Measurements from ENCODE around the gene ESR2. TPM values are rescaled to one million over a fixed set of nuclear protein-coding genes. Genes with fewer than 3 reads are reported as not detected.

ESR2 gene
- total and polyA plus RNA-seq, 2 experiments from 2014 or later = 1.00 TPM; not detected in 1

DNA sequence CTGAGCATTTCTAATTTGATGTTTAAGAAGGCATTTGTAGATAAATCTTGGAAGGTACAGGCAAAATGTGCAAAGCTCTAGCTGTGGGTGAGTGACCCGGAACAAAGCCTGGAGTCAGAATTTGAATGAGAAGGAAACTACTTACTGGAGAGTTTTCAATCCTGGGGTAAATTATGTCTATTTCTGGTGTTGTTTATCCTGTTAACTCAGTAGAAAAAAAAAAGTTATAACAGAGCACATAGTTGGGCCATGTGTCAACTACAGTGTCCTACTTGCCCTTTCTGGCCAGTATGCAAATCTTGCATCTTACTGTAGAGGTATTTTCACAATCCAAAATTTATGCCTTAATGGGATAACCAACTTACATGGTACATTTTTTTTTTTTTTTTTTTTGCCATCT lies 259.0 kb downstream of the ESR2 start:
- no peak for DNase-seq (ENCODE audit: low spot score)

More for the DNA sequence above, 259.0 kb downstream of the ESR2 start:
- no peaks in the 10 kb centered on the region for H4K20me1 ChIP-seq (ENCODE audit: insufficient read depth, poor library complexity, severe bottlenecking)
- H3K4me2 ChIP-seq = no peak overlapping the region
- no peaks in the 10 kb centered on the region for H3K4me1 ChIP-seq (ENCODE audit: insufficient read depth)
- TF ChIP-seq EZH2phosphoT487 (IDR thresholded peaks at IDR 0.05; ENCODE audit: low read depth, severe bottlenecking, unreplicated experiment) (no peak), EZH2 (IDR thresholded peaks at IDR 0.05; ENCODE audit: borderline replicate concordance) (no peak)
- TF ChIP-seq, protein P1, sequence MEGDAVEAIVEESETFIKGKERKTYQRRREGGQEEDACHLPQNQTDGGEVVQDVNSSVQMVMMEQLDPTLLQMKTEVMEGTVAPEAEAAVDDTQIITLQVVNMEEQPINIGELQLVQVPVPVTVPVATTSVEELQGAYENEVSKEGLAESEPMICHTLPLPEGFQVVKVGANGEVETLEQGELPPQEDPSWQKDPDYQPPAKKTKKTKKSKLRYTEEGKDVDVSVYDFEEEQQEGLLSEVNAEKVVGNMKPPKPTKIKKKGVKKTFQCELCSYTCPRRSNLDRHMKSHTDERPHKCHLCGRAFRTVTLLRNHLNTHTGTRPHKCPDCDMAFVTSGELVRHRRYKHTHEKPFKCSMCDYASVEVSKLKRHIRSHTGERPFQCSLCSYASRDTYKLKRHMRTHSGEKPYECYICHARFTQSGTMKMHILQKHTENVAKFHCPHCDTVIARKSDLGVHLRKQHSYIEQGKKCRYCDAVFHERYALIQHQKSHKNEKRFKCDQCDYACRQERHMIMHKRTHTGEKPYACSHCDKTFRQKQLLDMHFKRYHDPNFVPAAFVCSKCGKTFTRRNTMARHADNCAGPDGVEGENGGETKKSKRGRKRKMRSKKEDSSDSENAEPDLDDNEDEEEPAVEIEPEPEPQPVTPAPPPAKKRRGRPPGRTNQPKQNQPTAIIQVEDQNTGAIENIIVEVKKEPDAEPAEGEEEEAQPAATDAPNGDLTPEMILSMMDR (IDR thresholded peaks at IDR 0.05; ENCODE audit: poor library complexity) = no peak
- H3K4me3 ChIP-seq = no peak overlapping the region
- no peaks in the 10 kb centered on the region for H3K9me3 ChIP-seq (ENCODE audit: low read depth)
- H3K27me3 ChIP-seq = no peaks in the 10 kb centered on the region
- no peaks in the 10 kb centered on the region for H3K36me3 ChIP-seq (replicated peaks; ENCODE audit: insufficient read depth, low read depth)
- WGBS (ENCODE audit: low lambda C conversion rate, missing lambda C conversion rate) = 92% methylated on average over 1 of the region's 1 CpG
- no peaks in the 10 kb centered on the region for H3K9me2 ChIP-seq (replicated peaks; ENCODE audit: insufficient read depth)
- no peak overlapping the region for H3K27ac ChIP-seq
- no peak overlapping the region for H2AFZ ChIP-seq
- H3K79me2 ChIP-seq = no peaks in the 10 kb centered on the region

MicroRNA genes within 50 kb of the gene (microRNA counts, 767-probe panel; counts per million panel counts)
- microRNA hsa-miR-548h-5p = not detected

Small RNAs within 50 kb of the gene (microRNA-seq; reads per million reads assigned to microRNA genes)
- not detected for gene MIR548H1

Small RNAs within 50 kb of the gene (small RNA-seq; reads per million reads assigned to genes)
- not detected for gene MIR548H1

Other genes with a start within 250 kb of the ESR2 start
- 19.5 and 29.5 TPM in 2 replicates for gene MTHFD1, start 94.0 kb upstream of the ESR2 start, total RNA-seq
- gene MTHFD1, start 94.0 kb upstream of the ESR2 start, polyA plus RNA-seq = 24.4 and 31.9 TPM in 2 replicates
- gene AKAP5, start 171.1 kb upstream of the ESR2 start, total RNA-seq = 7.8 and 9.4 TPM in 2 replicates
- 0.60 and 1.4 TPM in 2 replicates for gene AKAP5, start 171.1 kb upstream of the ESR2 start, polyA plus RNA-seq
- 7.2 and 8.4 TPM in 2 replicates for gene ZBTB25, start 209.5 kb upstream of the ESR2 start, total RNA-seq
- 7.0 and 8.4 TPM in 2 replicates for gene ZBTB25, start 209.5 kb upstream of the ESR2 start, polyA plus RNA-seq
- gene ZBTB1, start 210.4 kb upstream of the ESR2 start, total RNA-seq = 60.4 and 65.3 TPM in 2 replicates
- 23.6 and 30.3 TPM in 2 replicates for gene ZBTB1, start 210.4 kb upstream of the ESR2 start, polyA plus RNA-seq
- 0.93 and 3.3 TPM in 2 replicates for gene HSPA2, start 246.4 kb upstream of the ESR2 start, total RNA-seq
- gene HSPA2, start 246.4 kb upstream of the ESR2 start, polyA plus RNA-seq = 2.9 and 5.0 TPM in 2 replicates

All from hepatocyte (in vitro differentiated cells).